GM13977 (cell line): ENCODE results near the gene SNX3.

ENCODE experiments used
- DNase-seq: peaks from one replicate; pipeline ENCODE4 v3.0.0; 2012; ENCODE audit warnings: low spot score
- in situ Hi-C: fragments of 300-500 bp; cut with MboI; formaldehyde crosslinking; loops from one replicate; pipeline ENCODE4 v1.12.0; 2022; ENCODE audit warnings: low sequenced_read_pairs, low pct_unique_long_range_greater_than_20kb, mixed read lengths, inconsistent platforms; ENCODE audit not compliant: unreplicated experiment
- TF ChIP-seq, protein P1 (sequence below): IDR thresholded peaks from 2 replicates; pipeline ENCODE4 v1.5.1; 2012; ENCODE audit warnings: mild to moderate bottlenecking, control low read depth; ENCODE audit not compliant: insufficient read depth; ENCODE audit errors: extremely low read depth, missing control alignments

The SNX3 gene

DNA sequence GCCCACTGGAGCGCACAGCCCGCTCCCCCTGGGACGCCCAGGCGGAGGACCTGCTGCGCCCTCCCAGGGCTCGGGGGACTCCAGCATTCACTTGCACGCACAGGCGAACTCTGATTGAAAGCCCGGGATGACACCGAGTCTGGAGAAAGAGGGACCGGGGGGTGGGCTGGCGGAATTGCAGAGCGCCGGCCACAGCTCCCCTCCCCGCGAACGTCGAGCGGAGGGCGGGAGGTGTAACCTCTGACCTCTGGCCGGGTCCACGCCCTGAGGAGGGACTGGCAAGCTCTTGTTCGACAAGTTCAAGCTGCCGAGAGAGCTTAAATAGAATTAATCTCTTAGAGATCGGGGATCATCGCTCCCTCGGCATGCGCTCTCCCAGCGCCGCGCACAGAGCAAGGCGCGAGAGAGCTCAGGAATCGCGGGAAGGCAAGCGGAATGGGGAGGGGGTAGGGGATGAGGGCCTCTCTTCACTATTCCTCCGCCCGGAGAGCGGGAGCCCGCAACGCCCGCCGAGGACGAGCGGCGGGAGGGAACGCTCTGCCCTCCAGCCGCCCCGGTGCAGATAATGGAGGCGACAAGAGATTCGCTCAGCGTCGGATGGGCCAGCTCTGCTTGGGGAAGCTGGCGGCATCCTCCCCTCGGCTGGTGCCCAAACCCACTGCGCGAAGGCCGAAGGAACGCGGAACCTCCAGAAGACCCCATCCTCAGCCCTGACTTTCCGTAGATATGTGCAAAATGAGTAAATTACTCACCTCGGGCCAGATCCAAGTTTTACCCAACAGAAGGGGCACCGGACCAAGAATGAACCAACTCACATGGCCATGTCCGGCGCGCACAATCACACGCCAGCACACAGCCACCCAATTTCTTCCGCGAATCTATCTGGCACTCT, 95.8 kb downstream of the SNX3 start:
- TF ChIP-seq, protein P1, sequence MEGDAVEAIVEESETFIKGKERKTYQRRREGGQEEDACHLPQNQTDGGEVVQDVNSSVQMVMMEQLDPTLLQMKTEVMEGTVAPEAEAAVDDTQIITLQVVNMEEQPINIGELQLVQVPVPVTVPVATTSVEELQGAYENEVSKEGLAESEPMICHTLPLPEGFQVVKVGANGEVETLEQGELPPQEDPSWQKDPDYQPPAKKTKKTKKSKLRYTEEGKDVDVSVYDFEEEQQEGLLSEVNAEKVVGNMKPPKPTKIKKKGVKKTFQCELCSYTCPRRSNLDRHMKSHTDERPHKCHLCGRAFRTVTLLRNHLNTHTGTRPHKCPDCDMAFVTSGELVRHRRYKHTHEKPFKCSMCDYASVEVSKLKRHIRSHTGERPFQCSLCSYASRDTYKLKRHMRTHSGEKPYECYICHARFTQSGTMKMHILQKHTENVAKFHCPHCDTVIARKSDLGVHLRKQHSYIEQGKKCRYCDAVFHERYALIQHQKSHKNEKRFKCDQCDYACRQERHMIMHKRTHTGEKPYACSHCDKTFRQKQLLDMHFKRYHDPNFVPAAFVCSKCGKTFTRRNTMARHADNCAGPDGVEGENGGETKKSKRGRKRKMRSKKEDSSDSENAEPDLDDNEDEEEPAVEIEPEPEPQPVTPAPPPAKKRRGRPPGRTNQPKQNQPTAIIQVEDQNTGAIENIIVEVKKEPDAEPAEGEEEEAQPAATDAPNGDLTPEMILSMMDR = no peak
- in situ Hi-C loops = loop anchor here (5.0 kb wide), 1 partner anchor 48 kb away; no protein-coding TSS in a partner anchor
- no peak for DNase-seq

DNA sequence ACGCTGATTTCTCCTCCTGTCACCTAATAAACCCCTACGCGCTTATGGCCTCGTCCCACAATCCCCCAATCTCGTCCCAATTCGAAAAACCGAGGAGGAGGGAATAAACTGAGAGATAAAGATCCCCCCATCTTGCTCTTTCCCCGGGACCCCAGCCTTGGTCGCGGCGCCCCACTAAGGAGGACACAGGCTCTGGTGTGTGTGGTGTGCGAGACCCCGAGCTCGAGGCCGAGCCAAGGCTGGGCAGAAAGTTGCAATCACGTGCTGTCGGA, 96.4 kb downstream of the SNX3 start:
- in situ Hi-C loops = loop anchor here (5.0 kb wide), 1 partner anchor 47 kb away; no protein-coding TSS in a partner anchor
- no peak for DNase-seq
- TF ChIP-seq, protein P1 = no peak

DNA sequence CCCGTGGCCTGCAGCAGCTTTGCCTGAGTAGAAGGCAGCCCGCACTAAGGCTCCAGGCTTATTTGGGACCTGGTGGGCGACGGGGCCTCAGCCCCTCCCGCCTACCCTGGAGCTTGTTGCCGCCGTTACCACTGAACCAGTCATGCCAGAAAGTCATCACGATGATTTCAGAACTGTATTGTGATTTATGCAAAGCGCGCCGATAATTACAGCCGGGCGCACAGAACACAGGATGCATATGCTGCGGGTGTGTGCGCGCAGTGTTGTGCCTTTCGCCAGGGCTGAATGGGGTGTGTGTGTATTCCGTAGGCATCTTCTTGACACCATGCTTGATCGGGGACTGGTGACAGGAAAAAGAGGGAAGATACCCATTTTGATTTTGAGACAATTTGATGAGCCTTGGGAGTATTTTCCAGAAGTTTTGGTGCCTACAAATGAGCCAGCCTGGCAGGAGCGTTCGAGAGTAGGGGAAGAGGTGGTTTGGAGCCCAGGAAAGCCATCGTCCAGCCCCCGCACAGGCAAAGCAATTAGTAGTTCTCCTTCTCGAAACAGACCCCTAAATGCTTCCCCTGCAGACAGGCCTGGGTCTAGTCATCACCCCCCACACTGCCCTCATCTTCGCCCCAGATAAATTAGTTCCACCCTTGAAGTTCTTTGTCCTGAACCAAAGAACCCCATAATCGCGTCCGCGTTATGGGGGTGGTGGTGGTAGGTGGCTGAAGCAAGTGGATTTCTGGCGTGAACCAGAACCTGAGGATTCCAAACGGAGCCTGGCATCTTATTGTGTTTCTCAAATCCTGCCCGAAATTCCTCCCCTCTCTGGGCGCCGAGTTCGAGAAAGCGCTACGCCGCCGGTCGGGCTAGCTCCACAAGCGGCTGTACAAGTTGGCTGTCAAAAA, 96.9 kb downstream of the SNX3 start:
- TF ChIP-seq, protein P1 = no peak
- DNase-seq = no peak
- in situ Hi-C loops = loop anchor here (5.0 kb wide), 1 partner anchor 47 kb away; no protein-coding TSS in a partner anchor

DNA sequence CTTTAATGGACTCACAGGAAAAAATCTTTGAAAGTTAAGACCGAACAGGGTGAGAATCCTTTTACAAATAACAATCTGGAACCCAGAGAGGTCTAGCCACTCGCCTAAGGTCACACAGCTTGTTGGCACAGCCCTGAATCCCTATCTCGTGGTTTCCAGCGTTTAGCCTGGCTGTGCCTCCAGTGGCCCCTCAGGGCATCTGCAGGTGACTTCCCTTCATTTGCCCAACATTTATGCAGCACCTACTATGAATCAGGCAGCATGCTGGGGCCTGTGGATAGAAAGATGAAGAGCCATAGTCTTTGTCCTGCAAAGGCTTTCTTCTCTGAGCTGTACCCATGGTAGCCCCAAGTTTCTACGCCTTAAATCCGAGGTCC, 97.6 kb downstream of the SNX3 start:
- DNase-seq = no peak
- TF ChIP-seq, protein P1 = peak; percentile 10
- in situ Hi-C loops = loop anchor here (5.0 kb wide), 1 partner anchor 46 kb away; no protein-coding TSS in a partner anchor

DNA sequence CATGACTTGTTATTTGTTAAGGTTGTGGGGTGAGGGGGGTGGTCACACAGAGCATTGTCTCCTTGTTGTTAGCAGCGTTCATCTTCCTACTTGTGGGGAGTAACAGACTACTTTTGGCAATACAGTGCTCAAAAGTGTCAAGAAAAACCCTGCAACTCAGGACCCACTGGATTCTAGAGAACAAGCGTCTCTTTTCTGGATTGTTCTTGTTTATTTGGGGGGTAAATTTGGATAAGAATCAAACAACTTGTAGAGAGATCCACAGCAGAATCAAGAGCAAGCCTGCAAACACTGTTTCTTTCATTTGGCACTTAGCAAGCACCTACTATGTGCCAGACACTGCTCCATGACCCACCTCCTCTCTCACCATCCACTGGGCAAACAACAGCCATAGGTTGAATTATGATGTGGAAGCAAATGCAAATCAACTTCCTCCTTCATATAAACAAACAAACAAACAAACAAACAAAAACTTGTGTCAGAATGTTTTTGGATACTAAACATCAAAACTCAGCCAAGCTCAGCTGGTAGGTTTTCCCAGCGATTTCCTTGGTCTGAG, 99.0 kb downstream of the SNX3 start:
- TF ChIP-seq, protein P1 = no peak
- in situ Hi-C loops = loop anchor here (5.0 kb wide), 1 partner anchor 45 kb away; no protein-coding TSS in a partner anchor
- no peak for DNase-seq
